ENCODE data around the gene XYLT2. TPM values are rescaled to one million over a fixed set of nuclear protein-coding genes. Genes with fewer than 3 reads are reported as not detected.

XYLT2 gene
- total RNA-seq, 1 experiment from 2014 or later = 39.7 TPM

DNA sequence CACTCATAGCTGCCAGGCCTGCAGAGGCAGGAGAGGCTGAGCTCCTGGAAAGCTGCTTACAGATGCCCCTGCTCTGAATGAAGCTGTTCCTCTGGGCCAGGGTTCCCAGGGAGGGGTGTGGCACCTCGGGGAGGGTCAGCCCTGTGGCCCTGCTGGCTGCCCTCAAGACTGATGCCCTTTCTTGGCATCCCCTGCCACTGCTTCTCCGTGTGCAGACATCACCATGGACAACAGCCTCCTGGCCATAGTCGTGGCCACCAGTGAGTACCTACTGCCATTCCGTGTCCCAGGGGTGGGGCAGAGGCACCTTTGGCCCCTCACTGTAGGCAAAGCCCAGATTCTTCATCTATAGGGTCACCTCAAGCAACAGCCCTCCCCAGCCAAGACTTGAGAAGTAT lies 18.1 kb downstream of the XYLT2 start:
- peaks cover 19% of the 10 kb centered on the region for H3K36me3 Mint-ChIP-seq
- no peak overlapping the region; the same call in 1 of the 2 replicates for H3K27ac Mint-ChIP-seq
- no peak for DNase-seq (ENCODE audit: low spot score)
- no peaks in the 10 kb centered on the region for H3K27me3 Mint-ChIP-seq (ENCODE audit: low read depth)
- H3K4me3 Mint-ChIP-seq = no peak overlapping the region
- POLR2A ChIA-PET = interaction anchor here (1.4 kb wide), 1 partner anchor 33 kb away, joined by 3 read pairs; the partner anchor contains the start of gene LRRC59
- TF ChIP-seq FOXP1 (CRISPR knock-in tag; IDR thresholded peaks at IDR 0.05; ENCODE audit: borderline replicate concordance) (0 out of 2 replicates have a peak, but pooled peaks have one; percentile 13), NFATC4 (CRISPR knock-in tag; IDR thresholded peaks at IDR 0.05) (peak; percentile 79; the same call in 1 of the 2 replicates), TCF7 (CRISPR knock-in tag; IDR thresholded peaks at IDR 0.05; ENCODE audit: low read depth) (no peak), PRRX2 (CRISPR knock-in tag; IDR thresholded peaks at IDR 0.05) (0 out of 2 replicates have a peak, but pooled peaks have one; percentile 41), OVOL2 (CRISPR knock-in tag; IDR thresholded peaks at IDR 0.05; ENCODE audit: borderline replicate concordance) (no peak)
- TF ChIP-seq, protein P1, sequence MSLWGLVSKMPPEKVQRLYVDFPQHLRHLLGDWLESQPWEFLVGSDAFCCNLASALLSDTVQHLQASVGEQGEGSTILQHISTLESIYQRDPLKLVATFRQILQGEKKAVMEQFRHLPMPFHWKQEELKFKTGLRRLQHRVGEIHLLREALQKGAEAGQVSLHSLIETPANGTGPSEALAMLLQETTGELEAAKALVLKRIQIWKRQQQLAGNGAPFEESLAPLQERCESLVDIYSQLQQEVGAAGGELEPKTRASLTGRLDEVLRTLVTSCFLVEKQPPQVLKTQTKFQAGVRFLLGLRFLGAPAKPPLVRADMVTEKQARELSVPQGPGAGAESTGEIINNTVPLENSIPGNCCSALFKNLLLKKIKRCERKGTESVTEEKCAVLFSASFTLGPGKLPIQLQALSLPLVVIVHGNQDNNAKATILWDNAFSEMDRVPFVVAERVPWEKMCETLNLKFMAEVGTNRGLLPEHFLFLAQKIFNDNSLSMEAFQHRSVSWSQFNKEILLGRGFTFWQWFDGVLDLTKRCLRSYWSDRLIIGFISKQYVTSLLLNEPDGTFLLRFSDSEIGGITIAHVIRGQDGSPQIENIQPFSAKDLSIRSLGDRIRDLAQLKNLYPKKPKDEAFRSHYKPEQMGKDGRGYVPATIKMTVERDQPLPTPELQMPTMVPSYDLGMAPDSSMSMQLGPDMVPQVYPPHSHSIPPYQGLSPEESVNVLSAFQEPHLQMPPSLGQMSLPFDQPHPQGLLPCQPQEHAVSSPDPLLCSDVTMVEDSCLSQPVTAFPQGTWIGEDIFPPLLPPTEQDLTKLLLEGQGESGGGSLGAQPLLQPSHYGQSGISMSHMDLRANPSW (CRISPR knock-in tag; conservative IDR thresholded peaks at IDR 0.05; ENCODE audit: low read depth) = no peak
- no peak; the same call in 1 of the 2 replicates for ATAC-seq
- no peaks in the 10 kb centered on the region for H3K9me3 Mint-ChIP-seq
- H3K4me1 Mint-ChIP-seq = peaks cover 36% of the 10 kb centered on the region
- CTCF ChIA-PET = interaction anchor here (0.6 to 6.9 kb wide), 6 partner anchors 17 to 218 kb away, joined by 3 to 108 read pairs (median 24); partner anchors contain the start of genes COL1A1, LRRC59, RSAD1 and XYLT2

DNA sequence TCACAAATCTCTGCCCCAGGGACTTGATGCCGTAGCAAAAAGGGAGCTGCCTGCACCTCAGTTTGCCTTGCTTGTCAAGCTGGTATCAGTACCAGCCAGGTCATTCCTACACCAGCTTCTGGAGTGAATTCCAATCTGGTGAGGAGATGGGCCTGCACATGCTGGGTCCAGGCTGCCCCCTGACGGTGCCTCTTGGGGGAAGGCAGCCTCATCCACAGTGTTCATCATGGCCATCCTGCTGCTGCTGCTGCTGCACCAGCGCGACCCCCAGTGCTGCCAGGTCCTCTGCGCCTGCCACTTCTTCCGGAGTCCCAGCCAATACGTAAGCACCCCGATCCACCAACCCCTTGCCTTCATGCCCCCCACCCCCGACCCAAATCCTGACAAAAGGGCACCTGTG lies 18.8 kb downstream of the XYLT2 start:
- no peaks in the 10 kb centered on the region for H3K27me3 Mint-ChIP-seq (ENCODE audit: low read depth)
- H3K4me1 Mint-ChIP-seq = peaks cover 36% of the 10 kb centered on the region
- H3K4me3 Mint-ChIP-seq = no peak overlapping the region
- ChIA-PET POLR2A (interaction anchor here (1.4 kb wide), 1 partner anchor 32 kb away, joined by 3 read pairs; the partner anchor contains the start of gene LRRC59), CTCF (interaction anchor here (0.6 to 6.9 kb wide), 4 partner anchors 15 to 164 kb away, joined by 4 to 108 read pairs (median 26); partner anchors contain the start of genes COL1A1, LRRC59 and RSAD1)
- H3K9me3 Mint-ChIP-seq = no peaks in the 10 kb centered on the region
- H3K27ac Mint-ChIP-seq = peak overlapping the region; percentile 76
- peaks cover 23% of the 10 kb centered on the region for H3K36me3 Mint-ChIP-seq
- DNase-seq (ENCODE audit: low spot score) (no peak), ATAC-seq (peak; percentile 16)
- TF ChIP-seq, protein P2, sequence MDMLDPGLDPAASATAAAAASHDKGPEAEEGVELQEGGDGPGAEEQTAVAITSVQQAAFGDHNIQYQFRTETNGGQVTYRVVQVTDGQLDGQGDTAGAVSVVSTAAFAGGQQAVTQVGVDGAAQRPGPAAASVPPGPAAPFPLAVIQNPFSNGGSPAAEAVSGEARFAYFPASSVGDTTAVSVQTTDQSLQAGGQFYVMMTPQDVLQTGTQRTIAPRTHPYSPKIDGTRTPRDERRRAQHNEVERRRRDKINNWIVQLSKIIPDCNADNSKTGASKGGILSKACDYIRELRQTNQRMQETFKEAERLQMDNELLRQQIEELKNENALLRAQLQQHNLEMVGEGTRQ (CRISPR knock-in tag; IDR thresholded peaks at IDR 0.05) = no peak
- TF ChIP-seq, protein P3, sequence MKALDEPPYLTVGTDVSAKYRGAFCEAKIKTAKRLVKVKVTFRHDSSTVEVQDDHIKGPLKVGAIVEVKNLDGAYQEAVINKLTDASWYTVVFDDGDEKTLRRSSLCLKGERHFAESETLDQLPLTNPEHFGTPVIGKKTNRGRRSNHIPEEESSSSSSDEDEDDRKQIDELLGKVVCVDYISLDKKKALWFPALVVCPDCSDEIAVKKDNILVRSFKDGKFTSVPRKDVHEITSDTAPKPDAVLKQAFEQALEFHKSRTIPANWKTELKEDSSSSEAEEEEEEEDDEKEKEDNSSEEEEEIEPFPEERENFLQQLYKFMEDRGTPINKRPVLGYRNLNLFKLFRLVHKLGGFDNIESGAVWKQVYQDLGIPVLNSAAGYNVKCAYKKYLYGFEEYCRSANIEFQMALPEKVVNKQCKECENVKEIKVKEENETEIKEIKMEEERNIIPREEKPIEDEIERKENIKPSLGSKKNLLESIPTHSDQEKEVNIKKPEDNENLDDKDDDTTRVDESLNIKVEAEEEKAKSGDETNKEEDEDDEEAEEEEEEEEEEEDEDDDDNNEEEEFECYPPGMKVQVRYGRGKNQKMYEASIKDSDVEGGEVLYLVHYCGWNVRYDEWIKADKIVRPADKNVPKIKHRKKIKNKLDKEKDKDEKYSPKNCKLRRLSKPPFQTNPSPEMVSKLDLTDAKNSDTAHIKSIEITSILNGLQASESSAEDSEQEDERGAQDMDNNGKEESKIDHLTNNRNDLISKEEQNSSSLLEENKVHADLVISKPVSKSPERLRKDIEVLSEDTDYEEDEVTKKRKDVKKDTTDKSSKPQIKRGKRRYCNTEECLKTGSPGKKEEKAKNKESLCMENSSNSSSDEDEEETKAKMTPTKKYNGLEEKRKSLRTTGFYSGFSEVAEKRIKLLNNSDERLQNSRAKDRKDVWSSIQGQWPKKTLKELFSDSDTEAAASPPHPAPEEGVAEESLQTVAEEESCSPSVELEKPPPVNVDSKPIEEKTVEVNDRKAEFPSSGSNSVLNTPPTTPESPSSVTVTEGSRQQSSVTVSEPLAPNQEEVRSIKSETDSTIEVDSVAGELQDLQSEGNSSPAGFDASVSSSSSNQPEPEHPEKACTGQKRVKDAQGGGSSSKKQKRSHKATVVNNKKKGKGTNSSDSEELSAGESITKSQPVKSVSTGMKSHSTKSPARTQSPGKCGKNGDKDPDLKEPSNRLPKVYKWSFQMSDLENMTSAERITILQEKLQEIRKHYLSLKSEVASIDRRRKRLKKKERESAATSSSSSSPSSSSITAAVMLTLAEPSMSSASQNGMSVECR (CRISPR knock-in tag; IDR thresholded peaks at IDR 0.05; ENCODE audit: borderline replicate concordance) = no peak
- TF ChIP-seq, protein P4, sequence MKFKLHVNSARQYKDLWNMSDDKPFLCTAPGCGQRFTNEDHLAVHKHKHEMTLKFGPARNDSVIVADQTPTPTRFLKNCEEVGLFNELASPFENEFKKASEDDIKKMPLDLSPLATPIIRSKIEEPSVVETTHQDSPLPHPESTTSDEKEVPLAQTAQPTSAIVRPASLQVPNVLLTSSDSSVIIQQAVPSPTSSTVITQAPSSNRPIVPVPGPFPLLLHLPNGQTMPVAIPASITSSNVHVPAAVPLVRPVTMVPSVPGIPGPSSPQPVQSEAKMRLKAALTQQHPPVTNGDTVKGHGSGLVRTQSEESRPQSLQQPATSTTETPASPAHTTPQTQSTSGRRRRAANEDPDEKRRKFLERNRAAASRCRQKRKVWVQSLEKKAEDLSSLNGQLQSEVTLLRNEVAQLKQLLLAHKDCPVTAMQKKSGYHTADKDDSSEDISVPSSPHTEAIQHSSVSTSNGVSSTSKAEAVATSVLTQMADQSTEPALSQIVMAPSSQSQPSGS (CRISPR knock-in tag; IDR thresholded peaks at IDR 0.05; ENCODE audit: borderline replicate concordance, low read depth) = no peak
- TF ChIP-seq, protein P5, sequence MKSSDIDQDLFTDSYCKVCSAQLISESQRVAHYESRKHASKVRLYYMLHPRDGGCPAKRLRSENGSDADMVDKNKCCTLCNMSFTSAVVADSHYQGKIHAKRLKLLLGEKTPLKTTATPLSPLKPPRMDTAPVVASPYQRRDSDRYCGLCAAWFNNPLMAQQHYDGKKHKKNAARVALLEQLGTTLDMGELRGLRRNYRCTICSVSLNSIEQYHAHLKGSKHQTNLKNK (CRISPR knock-in tag; IDR thresholded peaks at IDR 0.05) = no peak
- TF ChIP-seq, protein P6, sequence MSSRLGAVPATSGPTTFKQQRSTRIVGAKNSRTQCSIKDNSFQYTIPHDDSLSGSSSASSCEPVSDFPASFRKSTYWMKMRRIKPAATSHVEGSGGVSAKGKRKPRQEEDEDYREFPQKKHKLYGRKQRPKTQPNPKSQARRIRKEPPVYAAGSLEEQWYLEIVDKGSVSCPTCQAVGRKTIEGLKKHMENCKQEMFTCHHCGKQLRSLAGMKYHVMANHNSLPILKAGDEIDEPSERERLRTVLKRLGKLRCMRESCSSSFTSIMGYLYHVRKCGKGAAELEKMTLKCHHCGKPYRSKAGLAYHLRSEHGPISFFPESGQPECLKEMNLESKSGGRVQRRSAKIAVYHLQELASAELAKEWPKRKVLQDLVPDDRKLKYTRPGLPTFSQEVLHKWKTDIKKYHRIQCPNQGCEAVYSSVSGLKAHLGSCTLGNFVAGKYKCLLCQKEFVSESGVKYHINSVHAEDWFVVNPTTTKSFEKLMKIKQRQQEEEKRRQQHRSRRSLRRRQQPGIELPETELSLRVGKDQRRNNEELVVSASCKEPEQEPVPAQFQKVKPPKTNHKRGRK (CRISPR knock-in tag; IDR thresholded peaks at IDR 0.05; ENCODE audit: borderline replicate concordance) = no peak
- TF ChIP-seq TEAD1 (CRISPR knock-in tag; IDR thresholded peaks at IDR 0.05) (no peak), NR1H2 (CRISPR knock-in tag; IDR thresholded peaks at IDR 0.05) (no peak), ZNF219 (CRISPR knock-in tag; IDR thresholded peaks at IDR 0.05; ENCODE audit: borderline replicate concordance) (no peak), EMX1 (CRISPR knock-in tag; IDR thresholded peaks at IDR 0.05) (no peak), ZNF232 (CRISPR knock-in tag; IDR thresholded peaks at IDR 0.05) (no peak)
- TF ChIP-seq, protein P7, sequence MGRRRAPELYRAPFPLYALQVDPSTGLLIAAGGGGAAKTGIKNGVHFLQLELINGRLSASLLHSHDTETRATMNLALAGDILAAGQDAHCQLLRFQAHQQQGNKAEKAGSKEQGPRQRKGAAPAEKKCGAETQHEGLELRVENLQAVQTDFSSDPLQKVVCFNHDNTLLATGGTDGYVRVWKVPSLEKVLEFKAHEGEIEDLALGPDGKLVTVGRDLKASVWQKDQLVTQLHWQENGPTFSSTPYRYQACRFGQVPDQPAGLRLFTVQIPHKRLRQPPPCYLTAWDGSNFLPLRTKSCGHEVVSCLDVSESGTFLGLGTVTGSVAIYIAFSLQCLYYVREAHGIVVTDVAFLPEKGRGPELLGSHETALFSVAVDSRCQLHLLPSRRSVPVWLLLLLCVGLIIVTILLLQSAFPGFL (CRISPR knock-in tag; IDR thresholded peaks at IDR 0.05; ENCODE audit: borderline replicate concordance) = no peak
- TF ChIP-seq, protein P8, sequence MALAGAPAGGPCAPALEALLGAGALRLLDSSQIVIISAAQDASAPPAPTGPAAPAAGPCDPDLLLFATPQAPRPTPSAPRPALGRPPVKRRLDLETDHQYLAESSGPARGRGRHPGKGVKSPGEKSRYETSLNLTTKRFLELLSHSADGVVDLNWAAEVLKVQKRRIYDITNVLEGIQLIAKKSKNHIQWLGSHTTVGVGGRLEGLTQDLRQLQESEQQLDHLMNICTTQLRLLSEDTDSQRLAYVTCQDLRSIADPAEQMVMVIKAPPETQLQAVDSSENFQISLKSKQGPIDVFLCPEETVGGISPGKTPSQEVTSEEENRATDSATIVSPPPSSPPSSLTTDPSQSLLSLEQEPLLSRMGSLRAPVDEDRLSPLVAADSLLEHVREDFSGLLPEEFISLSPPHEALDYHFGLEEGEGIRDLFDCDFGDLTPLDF (CRISPR knock-in tag; IDR thresholded peaks at IDR 0.05) = no peak
- TF ChIP-seq, protein P9, sequence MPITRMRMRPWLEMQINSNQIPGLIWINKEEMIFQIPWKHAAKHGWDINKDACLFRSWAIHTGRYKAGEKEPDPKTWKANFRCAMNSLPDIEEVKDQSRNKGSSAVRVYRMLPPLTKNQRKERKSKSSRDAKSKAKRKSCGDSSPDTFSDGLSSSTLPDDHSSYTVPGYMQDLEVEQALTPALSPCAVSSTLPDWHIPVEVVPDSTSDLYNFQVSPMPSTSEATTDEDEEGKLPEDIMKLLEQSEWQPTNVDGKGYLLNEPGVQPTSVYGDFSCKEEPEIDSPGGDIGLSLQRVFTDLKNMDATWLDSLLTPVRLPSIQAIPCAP (CRISPR knock-in tag; IDR thresholded peaks at IDR 0.05) = no peak
